Astrocyte (in vitro differentiated cells and primary cell): ENCODE measurements around the gene TTC7B. TPM values are rescaled to one million over a fixed set of nuclear protein-coding genes. Genes with fewer than 3 reads are reported as not detected.
A peak's percentile ranks its signal among the peaks of the same experiment; 100 is the strongest.

Experiments
- DNase-seq: peaks from one replicate; pipeline ENCODE4 v3.0.0-alpha.2; 2010; ENCODE audit warnings: low read depth
- FAIRE-seq: peaks from 2 replicates; lab custom pipeline; 2011; peaks lifted over from hg19 to GRCh38; lab: Jason Lieb, UNC
- H2AFZ ChIP-seq: 2 replicates; pipeline ENCODE4 v1.6.0; 2012; ENCODE audit warnings: low read depth, low read length, inconsistent platforms
- H3K27ac ChIP-seq: 2 replicates; pipeline ENCODE4 v1.5.1; 2011; ENCODE audit warnings: low read depth, low read length, inconsistent platforms
- H3K27me3 ChIP-seq: 2 replicates; pipeline ENCODE4 v1.6.0; 2011; ENCODE audit warnings: low read length, inconsistent platforms; ENCODE audit not compliant: insufficient read depth
- H3K36me3 ChIP-seq: 2 replicates; pipeline ENCODE4 v1.5.1; 2011; ENCODE audit warnings: low read length, inconsistent platforms; ENCODE audit not compliant: insufficient read depth
- H3K4me1 ChIP-seq: 2 replicates; pipeline ENCODE4 v1.5.1; 2011; ENCODE audit warnings: low read length, inconsistent platforms; ENCODE audit not compliant: insufficient read depth
- H3K4me2 ChIP-seq: 2 replicates; pipeline ENCODE4 v1.6.0; 2012; ENCODE audit warnings: low read length, inconsistent platforms
- H3K4me3 ChIP-seq: 2 replicates; pipeline ENCODE4 v1.5.1; 2011; ENCODE audit warnings: low read depth, mild to moderate bottlenecking, low read length, inconsistent platforms; ENCODE audit not compliant: insufficient read depth
- H3K79me2 ChIP-seq: 2 replicates; pipeline ENCODE4 v1.6.0; 2012; ENCODE audit warnings: mild to moderate bottlenecking, low read length, inconsistent platforms; ENCODE audit not compliant: insufficient read depth
- H3K9ac ChIP-seq: 2 replicates; pipeline ENCODE4 v1.6.0; 2012; ENCODE audit warnings: mild to moderate bottlenecking, low read length, inconsistent platforms
- H3K9me3 ChIP-seq: 2 replicates; pipeline ENCODE4 v1.5.1; 2012; ENCODE audit warnings: low read depth, mild to moderate bottlenecking, low read length, inconsistent platforms; ENCODE audit not compliant: insufficient read depth
- H4K20me1 ChIP-seq: 2 replicates; pipeline ENCODE4 v1.6.0; 2012; ENCODE audit warnings: low read length, inconsistent platforms; ENCODE audit not compliant: insufficient read depth
- H3K27ac Mint-ChIP-seq: one replicate; pipeline ENCODE4 v1.8.0; 2021; ENCODE audit warnings: mild to moderate bottlenecking, mixed read lengths; ENCODE audit not compliant: unreplicated experiment
- H3K27me3 Mint-ChIP-seq: one replicate; pipeline ENCODE4 v1.8.0; 2021; ENCODE audit warnings: low read depth, mixed read lengths; ENCODE audit not compliant: unreplicated experiment
- H3K36me3 Mint-ChIP-seq: one replicate; pipeline ENCODE4 v1.8.0; 2021; ENCODE audit warnings: low read depth, mixed read lengths; ENCODE audit not compliant: unreplicated experiment
- H3K4me1 Mint-ChIP-seq: one replicate; pipeline ENCODE4 v1.8.0; 2021; ENCODE audit warnings: low read depth, mixed read lengths; ENCODE audit not compliant: unreplicated experiment
- H3K4me3 Mint-ChIP-seq: one replicate; pipeline ENCODE4 v1.8.0; 2021; ENCODE audit warnings: mild to moderate bottlenecking, moderate library complexity, mixed read lengths; ENCODE audit not compliant: unreplicated experiment
- H3K9me3 Mint-ChIP-seq: one replicate; pipeline ENCODE4 v1.8.0; 2021; ENCODE audit warnings: mild to moderate bottlenecking, mixed read lengths; ENCODE audit not compliant: unreplicated experiment
- EZH2 ChIP-seq: IDR thresholded peaks from 2 replicates; pipeline ENCODE4 v1.6.1; 2012; ENCODE audit warnings: mild to moderate bottlenecking, low read length, inconsistent platforms; ENCODE audit not compliant: insufficient read depth
- total RNA-seq: library from RNA; stranded (reverse); gene quantifications from 2 replicates; pipeline ENCODE4 v1.2.1, GENCODE V29; 2021
- TF ChIP-seq, protein P1 (sequence below): IDR thresholded peaks from 2 replicates; pipeline ENCODE4 v1.5.1; 2011; ENCODE audit warnings: low read depth, mild to moderate bottlenecking, inconsistent platforms, low read length, moderate library complexity; ENCODE audit not compliant: insufficient read depth

The TTC7B gene
- total RNA-seq, 1 donor from 2014 or later, result 42.1 TPM

- Mint-ChIP-seq H3K27me3 (peaks cover 25% of the 10 kb centered on the region), H3K4me3 (no peak overlapping the region), H3K27ac (peak overlapping the region; percentile 16), H3K36me3 (no peaks in the 10 kb centered on the region), H3K9me3 (peaks cover 5% of the 10 kb centered on the region), H3K4me1 (peaks cover 12% of the 10 kb centered on the region)
- H3K27ac ChIP-seq, result no peak overlapping the region
- peaks cover 15% of the 10 kb centered on the region for H3K4me1 ChIP-seq
- TF ChIP-seq EZH2, result no peak
- TF ChIP-seq, protein P1, sequence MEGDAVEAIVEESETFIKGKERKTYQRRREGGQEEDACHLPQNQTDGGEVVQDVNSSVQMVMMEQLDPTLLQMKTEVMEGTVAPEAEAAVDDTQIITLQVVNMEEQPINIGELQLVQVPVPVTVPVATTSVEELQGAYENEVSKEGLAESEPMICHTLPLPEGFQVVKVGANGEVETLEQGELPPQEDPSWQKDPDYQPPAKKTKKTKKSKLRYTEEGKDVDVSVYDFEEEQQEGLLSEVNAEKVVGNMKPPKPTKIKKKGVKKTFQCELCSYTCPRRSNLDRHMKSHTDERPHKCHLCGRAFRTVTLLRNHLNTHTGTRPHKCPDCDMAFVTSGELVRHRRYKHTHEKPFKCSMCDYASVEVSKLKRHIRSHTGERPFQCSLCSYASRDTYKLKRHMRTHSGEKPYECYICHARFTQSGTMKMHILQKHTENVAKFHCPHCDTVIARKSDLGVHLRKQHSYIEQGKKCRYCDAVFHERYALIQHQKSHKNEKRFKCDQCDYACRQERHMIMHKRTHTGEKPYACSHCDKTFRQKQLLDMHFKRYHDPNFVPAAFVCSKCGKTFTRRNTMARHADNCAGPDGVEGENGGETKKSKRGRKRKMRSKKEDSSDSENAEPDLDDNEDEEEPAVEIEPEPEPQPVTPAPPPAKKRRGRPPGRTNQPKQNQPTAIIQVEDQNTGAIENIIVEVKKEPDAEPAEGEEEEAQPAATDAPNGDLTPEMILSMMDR, result no peak
- no peak overlapping the region for H3K4me3 ChIP-seq
- DNase-seq, result peak; percentile 15
- no peaks in the 10 kb centered on the region for H4K20me1 ChIP-seq
- no peak overlapping the region for H2AFZ ChIP-seq
- H3K79me2 ChIP-seq, result no peaks in the 10 kb centered on the region
- H3K4me2 ChIP-seq, result no peak overlapping the region
- H3K36me3 ChIP-seq, result no peaks in the 10 kb centered on the region
- FAIRE-seq, result no peak
- no peaks in the 10 kb centered on the region for H3K9me3 ChIP-seq
- no peaks in the 10 kb centered on the region for H3K27me3 ChIP-seq
- no peak overlapping the region for H3K9ac ChIP-seq
Measured at GRCh38 chr14:90489916-90490719, 326.1 kb downstream of the TTC7B start.

GRCh38 chr14:90489306-90489705 lies 326.9 kb downstream of the TTC7B start:
- H3K79me2 ChIP-seq, result no peaks in the 10 kb centered on the region
- H3K4me1 ChIP-seq, result peaks cover 15% of the 10 kb centered on the region
- H4K20me1 ChIP-seq, result no peaks in the 10 kb centered on the region
- no peak overlapping the region for H3K4me2 ChIP-seq
- H2AFZ ChIP-seq, result no peak overlapping the region
- Mint-ChIP-seq H3K36me3 (no peaks in the 10 kb centered on the region), H3K4me3 (no peak overlapping the region), H3K27me3 (peaks cover 25% of the 10 kb centered on the region), H3K27ac (no peak overlapping the region), H3K4me1 (peaks cover 12% of the 10 kb centered on the region), H3K9me3 (peaks cover 5% of the 10 kb centered on the region)
- no peaks in the 10 kb centered on the region for H3K36me3 ChIP-seq
- no peak for TF ChIP-seq EZH2
- TF ChIP-seq, protein P1, result no peak
- H3K9ac ChIP-seq, result no peak overlapping the region
- H3K27ac ChIP-seq, result no peak overlapping the region
- no peak overlapping the region for H3K4me3 ChIP-seq
- FAIRE-seq (no peak), DNase-seq (no peak)
- H3K27me3 ChIP-seq, result no peaks in the 10 kb centered on the region
- H3K9me3 ChIP-seq, result no peaks in the 10 kb centered on the region

DNA sequence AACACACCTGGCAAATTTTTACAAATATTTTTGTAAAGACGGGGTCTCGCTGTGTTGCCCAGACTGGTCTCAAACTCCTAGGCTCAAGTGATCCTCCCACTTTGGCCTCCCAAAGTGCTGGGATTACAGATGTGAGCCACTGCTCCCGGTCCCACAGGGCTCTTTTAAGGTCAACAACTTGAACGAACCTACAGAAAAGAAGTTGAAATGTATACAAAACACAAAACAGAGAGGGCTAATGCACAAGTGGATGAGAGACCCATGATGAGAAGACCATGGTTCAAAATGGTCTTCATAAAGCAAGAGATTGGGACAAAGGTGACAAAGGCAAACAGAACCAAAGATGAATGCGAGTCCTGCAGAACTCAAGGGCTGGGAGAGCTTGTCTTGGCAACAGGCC lies 328.0 kb downstream of the TTC7B start:
- H3K4me2 ChIP-seq, result no peak overlapping the region
- H3K4me3 ChIP-seq, result no peak overlapping the region
- no peak overlapping the region for H3K9ac ChIP-seq
- Mint-ChIP-seq H3K27me3 (peaks cover 25% of the 10 kb centered on the region), H3K4me1 (peaks cover 15% of the 10 kb centered on the region), H3K36me3 (no peaks in the 10 kb centered on the region), H3K9me3 (peaks cover 2% of the 10 kb centered on the region), H3K4me3 (no peak overlapping the region), H3K27ac (no peak overlapping the region)
- H3K36me3 ChIP-seq, result no peaks in the 10 kb centered on the region
- no peaks in the 10 kb centered on the region for H4K20me1 ChIP-seq
- H2AFZ ChIP-seq, result no peak overlapping the region
- no peaks in the 10 kb centered on the region for H3K9me3 ChIP-seq
- no peak for TF ChIP-seq EZH2
- TF ChIP-seq, protein P1, result no peak
- no peak overlapping the region for H3K27ac ChIP-seq
- FAIRE-seq, result no peak
- H3K4me1 ChIP-seq, result peaks cover 15% of the 10 kb centered on the region
- no peak for DNase-seq
- no peaks in the 10 kb centered on the region for H3K27me3 ChIP-seq
- H3K79me2 ChIP-seq, result no peaks in the 10 kb centered on the region
